ENCODE data around the gene ZBED3. TPM values are rescaled to one million over a fixed set of nuclear protein-coding genes. Genes with fewer than 3 reads are reported as not detected.

ZBED3 gene
- total RNA-seq, 1 experiment from 2014 or later = 7.8 TPM

- H3K79me1 ChIP-seq (ENCODE audit: insufficient read depth, low read depth, low read length, poor library complexity, severe bottlenecking) = no peaks in the 10 kb centered on the region
- no peak overlapping the region for H3K23ac ChIP-seq (ENCODE audit: insufficient read length, low read depth, low read length)
- no peak overlapping the region for H2BK120ac ChIP-seq (ENCODE audit: low read depth, low read length, poor library complexity, severe bottlenecking)
- H3K14ac ChIP-seq (ENCODE audit: insufficient read depth, low read length) = no peak overlapping the region
- H2AK5ac ChIP-seq (ENCODE audit: insufficient read length, low read length) = no peak overlapping the region
- no peak overlapping the region for H4K91ac ChIP-seq (ENCODE audit: insufficient read length, low read depth, low read length)
- H4K5ac ChIP-seq (ENCODE audit: insufficient read length, low read depth, low read length) = no peak overlapping the region
- no peaks in the 10 kb centered on the region for H3K79me2 ChIP-seq (ENCODE audit: insufficient read depth, low read length)
- H3K18ac ChIP-seq (ENCODE audit: insufficient read length, low read depth, low read length) = no peak overlapping the region
- TF ChIP-seq, protein P1, sequence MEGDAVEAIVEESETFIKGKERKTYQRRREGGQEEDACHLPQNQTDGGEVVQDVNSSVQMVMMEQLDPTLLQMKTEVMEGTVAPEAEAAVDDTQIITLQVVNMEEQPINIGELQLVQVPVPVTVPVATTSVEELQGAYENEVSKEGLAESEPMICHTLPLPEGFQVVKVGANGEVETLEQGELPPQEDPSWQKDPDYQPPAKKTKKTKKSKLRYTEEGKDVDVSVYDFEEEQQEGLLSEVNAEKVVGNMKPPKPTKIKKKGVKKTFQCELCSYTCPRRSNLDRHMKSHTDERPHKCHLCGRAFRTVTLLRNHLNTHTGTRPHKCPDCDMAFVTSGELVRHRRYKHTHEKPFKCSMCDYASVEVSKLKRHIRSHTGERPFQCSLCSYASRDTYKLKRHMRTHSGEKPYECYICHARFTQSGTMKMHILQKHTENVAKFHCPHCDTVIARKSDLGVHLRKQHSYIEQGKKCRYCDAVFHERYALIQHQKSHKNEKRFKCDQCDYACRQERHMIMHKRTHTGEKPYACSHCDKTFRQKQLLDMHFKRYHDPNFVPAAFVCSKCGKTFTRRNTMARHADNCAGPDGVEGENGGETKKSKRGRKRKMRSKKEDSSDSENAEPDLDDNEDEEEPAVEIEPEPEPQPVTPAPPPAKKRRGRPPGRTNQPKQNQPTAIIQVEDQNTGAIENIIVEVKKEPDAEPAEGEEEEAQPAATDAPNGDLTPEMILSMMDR (conservative IDR thresholded peaks at IDR 0.05) = no peak
- H3K4me1 ChIP-seq (ENCODE audit: insufficient read depth, low read length) = no peaks in the 10 kb centered on the region
- H2BK20ac ChIP-seq (ENCODE audit: low read depth, low read length, poor library complexity, severe bottlenecking) = no peak overlapping the region
- no peaks in the 10 kb centered on the region for H3K9me3 ChIP-seq (ENCODE audit: control insufficient read depth, low read depth, low read length)
- Mint-ChIP-seq H3K36me3 (ENCODE audit: insufficient read depth in 1 of 3, low read depth in 3 of 3) (peaks cover 12 to 53% (median 46%) of the 10 kb centered on the region in 3 experiments), H3K4me1 (no peaks in the 10 kb centered on the region), H3K27ac (no peak overlapping the region), H3K9me3 (peaks cover 7 to 9% of the 10 kb centered on the region in 2 experiments), H3K27me3 (ENCODE audit: low read depth) (no peaks in the 10 kb centered on the region), H3K4me3 (no peak overlapping the region)
- H3T11ph ChIP-seq (ENCODE audit: low read length) = no peak overlapping the region
- H3K27me3 ChIP-seq (ENCODE audit: insufficient read depth, low read length) = no peaks in the 10 kb centered on the region
- WGBS (ENCODE audit: extremely low coverage, insufficient read length, low lambda C conversion rate) = no CpG with 5 or more reads among the region's 1 CpG
- DNase-seq = no peak
- H3K23me2 ChIP-seq (ENCODE audit: insufficient read length, low read depth, low read length, poor library complexity, severe bottlenecking) = no peaks in the 10 kb centered on the region
- H3K9ac ChIP-seq (ENCODE audit: extremely low read depth, insufficient read length, low read length) = no peak overlapping the region
- no peak overlapping the region for H3K56ac ChIP-seq (ENCODE audit: insufficient read length, low read depth, low read length)
- H2BK15ac ChIP-seq (ENCODE audit: low read depth, low read length) = no peak overlapping the region
- H3K4ac ChIP-seq (ENCODE audit: low read depth, low read length) = no peak overlapping the region
- H4K20me1 ChIP-seq (ENCODE audit: control insufficient read depth, insufficient read depth, insufficient read length) = no peaks in the 10 kb centered on the region
- no peak overlapping the region for H4K8ac ChIP-seq (replicated peaks; ENCODE audit: insufficient read length, low read depth, low read length)
- no peak overlapping the region for H3K4me2 ChIP-seq (ENCODE audit: insufficient read depth, insufficient read length, low read length)
- no peak overlapping the region for H2BK12ac ChIP-seq (ENCODE audit: insufficient read length, low read depth, low read length)
- H3K27ac ChIP-seq (ENCODE audit: insufficient read length, low read depth, low read length) = no peak overlapping the region
- no peak overlapping the region for H2BK5ac ChIP-seq (ENCODE audit: insufficient read length, low read length)
- H2AFZ ChIP-seq (ENCODE audit: low read length) = no peak overlapping the region
Measured at GRCh38 chr5:77046416-77047073, 40.5 kb downstream of the ZBED3 start.
